Neural progenitor cell (in vitro differentiated cells): ENCODE data around the gene CUTA. TPM values are rescaled to one million over a fixed set of nuclear protein-coding genes. Genes with fewer than 3 reads are reported as not detected.
"Not testable (repeated sequence)": the region's sequence is repeated elsewhere in the genome, so short reads cannot be mapped to it uniquely, and the experiment has no call there.

Experiments
- DNase-seq: peaks from one replicate; pipeline ENCODE4 v3.0.0-alpha.2; 2016; ENCODE audit warnings: low spot score
- H2AFZ ChIP-seq: fragments of 200-600 bp; sonication (generic); replicated peaks from 2 replicates; pipeline ENCODE4 v1.6.1; 2016; ENCODE audit warnings: antibody characterized with exemption
- H3F3A ChIP-seq: fragments of 200-600 bp; sonication (generic); 2 replicates; pipeline ENCODE4 v1.6.1; 2016; ENCODE audit warnings: antibody characterized with exemption, low read depth
- H3K27ac ChIP-seq: fragments of 200-600 bp; sonication (generic); 2 replicates; pipeline ENCODE4 v1.5.1; 2016; ENCODE audit warnings: mild to moderate bottlenecking
- H3K27me3 ChIP-seq: fragments of 200-600 bp; sonication (generic); 2 replicates; pipeline ENCODE4 v1.6.1; 2016; ENCODE audit warnings: mild to moderate bottlenecking, moderate library complexity
- H3K36me3 ChIP-seq: fragments of 200-600 bp; sonication (generic); 2 replicates; pipeline ENCODE4 v1.5.1; 2016
- H3K4me1 ChIP-seq: fragments of 200-600 bp; sonication (generic); 2 replicates; pipeline ENCODE4 v1.6.1; 2016; ENCODE audit warnings: mixed run types
- H3K4me2 ChIP-seq: fragments of 200-600 bp; sonication (generic); 2 replicates; pipeline ENCODE4 v1.6.1; 2016
- H3K4me3 ChIP-seq: fragments of 200-600 bp; sonication (generic); 2 replicates; pipeline ENCODE4 v1.5.1; 2016
- H3K79me2 ChIP-seq: fragments of 200-600 bp; sonication (generic); 2 replicates; pipeline ENCODE4 v1.6.1; 2016; ENCODE audit warnings: low read depth
- H3K9ac ChIP-seq: fragments of 200-600 bp; sonication (generic); 2 replicates; pipeline ENCODE4 v1.6.1; 2016
- H3K9me3 ChIP-seq: fragments of 200-600 bp; sonication (generic); 2 replicates; pipeline ENCODE4 v1.5.1; 2016; ENCODE audit warnings: low read depth
- H4K20me1 ChIP-seq: fragments of 200-600 bp; sonication (generic); 2 replicates; pipeline ENCODE4 v1.6.1; 2016; ENCODE audit warnings: low read depth
- H3K27ac Mint-ChIP-seq: 3 replicates; pipeline ENCODE4 v1.8.0; 2021; ENCODE audit warnings: mixed read lengths
- H3K27me3 Mint-ChIP-seq: 2 replicates; pipeline ENCODE4 v1.8.0; 2022; ENCODE audit warnings: low read depth, mild to moderate bottlenecking, inconsistent platforms, moderate library complexity, mixed read lengths; ENCODE audit not compliant: insufficient read depth
- H3K36me3 Mint-ChIP-seq: 3 replicates; pipeline ENCODE4 v1.8.0; 2021; ENCODE audit warnings: mixed read lengths
- H3K4me1 Mint-ChIP-seq: 3 replicates; pipeline ENCODE4 v1.8.0; 2021; ENCODE audit warnings: mixed read lengths
- H3K4me3 Mint-ChIP-seq: 3 replicates; pipeline ENCODE4 v1.8.0; 2021; ENCODE audit warnings: mild to moderate bottlenecking, moderate library complexity, mixed read lengths
- H3K9me3 Mint-ChIP-seq: 3 replicates; pipeline ENCODE4 v1.8.0; 2020; ENCODE audit warnings: mixed read lengths
- CTCF ChIP-seq: fragments of 200-600 bp; sonication (generic); IDR thresholded peaks from 2 replicates; pipeline ENCODE4 v1.5.1; 2017; ENCODE audit warnings: antibody characterized with exemption, mild to moderate bottlenecking
- EZH2 ChIP-seq: fragments of 200-600 bp; sonication (generic); IDR thresholded peaks from 2 replicates; pipeline ENCODE4 v1.6.1; 2017; ENCODE audit warnings: antibody characterized with exemption, mild to moderate bottlenecking, moderate library complexity
- EZH2phosphoT487 ChIP-seq: fragments of 200-600 bp; sonication (generic); IDR thresholded peaks from 2 replicates; pipeline ENCODE4 v1.6.1; 2017; ENCODE audit warnings: antibody characterized with exemption
- total RNA-seq: library from RNA; depleted of rRNA; stranded (reverse); fragments of >200 nt; gene quantifications from 2 replicates; pipeline ENCODE4 v1.2.3, GENCODE V29; 2015; ENCODE audit warnings: low replicate concordance

Gene CUTA
- total RNA-seq, 1 donor from 2014 or later = 118 TPM

- H3K9me3 ChIP-seq = no peaks in the 10 kb centered on the region
- peaks cover 14% of the 10 kb centered on the region for H3K4me1 ChIP-seq
- H3K4me1 Mint-ChIP-seq = peaks cover 20% of the 10 kb centered on the region
- H3K27ac Mint-ChIP-seq = no peak overlapping the region
- H3K27ac ChIP-seq = no peak overlapping the region
- peaks cover 22% of the 10 kb centered on the region for H3F3A ChIP-seq
- no peaks in the 10 kb centered on the region for H3K27me3 Mint-ChIP-seq
- no peak overlapping the region for H3K9ac ChIP-seq
- H3K9me3 Mint-ChIP-seq = no peaks in the 10 kb centered on the region
- no peaks in the 10 kb centered on the region for H4K20me1 ChIP-seq
- H3K36me3 Mint-ChIP-seq = no peaks in the 10 kb centered on the region
- no peaks in the 10 kb centered on the region for H3K36me3 ChIP-seq
- H3K4me3 Mint-ChIP-seq = no peak overlapping the region
- H3K4me2 ChIP-seq = no peak overlapping the region
- TF ChIP-seq CTCF (no peak), EZH2phosphoT487 (no peak), EZH2 (no peak)
- no peaks in the 10 kb centered on the region for H3K79me2 ChIP-seq
- no peak overlapping the region for H3K4me3 ChIP-seq
- no peak for DNase-seq
- H2AFZ ChIP-seq = no peak overlapping the region
- no peaks in the 10 kb centered on the region for H3K27me3 ChIP-seq
These were observed 43.7 kb downstream of the CUTA start for GRCh38 chr6:33373960-33374910.

- Histone ChIP-seq H3K27ac (peak overlapping the region; percentile 13), H4K20me1 (no peaks in the 10 kb centered on the region), H3K27me3 (no peaks in the 10 kb centered on the region), H3K4me1 (peaks cover 14% of the 10 kb centered on the region), H3K9me3 (no peaks in the 10 kb centered on the region), H2AFZ (peak overlapping the region; percentile 87), H3K4me3 (no peak overlapping the region), H3K79me2 (no peaks in the 10 kb centered on the region), H3K36me3 (no peaks in the 10 kb centered on the region), H3K4me2 (peak overlapping the region; percentile 60), H3F3A (peaks cover 22% of the 10 kb centered on the region), H3K9ac (no peak overlapping the region)
- Mint-ChIP-seq H3K4me3 (peak overlapping the region; percentile 18), H3K27me3 (no peaks in the 10 kb centered on the region), H3K27ac (no peak overlapping the region), H3K4me1 (peaks cover 20% of the 10 kb centered on the region), H3K9me3 (no peaks in the 10 kb centered on the region), H3K36me3 (no peaks in the 10 kb centered on the region)
- DNase-seq = peak; percentile 52
- TF ChIP-seq CTCF (no peak), EZH2 (no peak), EZH2phosphoT487 (no peak)
These were observed 45.3 kb downstream of the CUTA start for GRCh38 chr6:33372526-33373123.

GRCh38 chr6:33371901-33372300, 46.0 kb downstream of the CUTA start:
- Histone ChIP-seq H3K4me1 (peaks cover 14% of the 10 kb centered on the region), H3F3A (peaks cover 22% of the 10 kb centered on the region)
- DNase-seq, H3K4me2 ChIP-seq, H4K20me1 ChIP-seq, H3K9ac ChIP-seq, H3K9me3 Mint-ChIP-seq, H3K27ac ChIP-seq, H3K4me3 ChIP-seq, H3K27me3 ChIP-seq, H3K79me2 ChIP-seq, H3K36me3 ChIP-seq, H3K36me3 Mint-ChIP-seq, H3K27me3 Mint-ChIP-seq, H3K27ac Mint-ChIP-seq, H2AFZ ChIP-seq, H3K4me3 Mint-ChIP-seq, H3K9me3 ChIP-seq: not testable (repeated sequence)
- peaks cover 25% of the 10 kb centered on the region for H3K4me1 Mint-ChIP-seq

GRCh38 chr6:33367715-33368025, 50.2 kb downstream of the CUTA start:
- not testable (repeated sequence) for H3K27me3 ChIP-seq, H3K4me3 Mint-ChIP-seq, H4K20me1 ChIP-seq, H3K36me3 Mint-ChIP-seq, H3K9ac ChIP-seq, H3K9me3 Mint-ChIP-seq, H3K4me2 ChIP-seq, DNase-seq, H3K79me2 ChIP-seq, H3K36me3 ChIP-seq, H2AFZ ChIP-seq, H3K4me3 ChIP-seq, H3K27ac Mint-ChIP-seq, H3K27me3 Mint-ChIP-seq, H3K27ac ChIP-seq, H3K9me3 ChIP-seq
- H3K4me1 Mint-ChIP-seq = peaks cover 28% of the 10 kb centered on the region
- Histone ChIP-seq H3K4me1 (peaks cover 15% of the 10 kb centered on the region), H3F3A (peaks cover 14% of the 10 kb centered on the region)
